HEK293 (cell line): ENCODE data around the gene NDUFA9.

Experiments used
- CTCF ChIA-PET: fragments of 350-600 bp; formaldehyde crosslinking; extraction: SDS; loops from one replicate; lab custom pipeline; 2021; ENCODE audit warnings: antibody characterized with exemption; lab: Yijun Ruan, JAX
- POLR2A ChIA-PET: fragments of 300-600 bp; formaldehyde crosslinking; extraction: SDS; loops from one replicate; lab custom pipeline; 2020; ENCODE audit warnings: antibody characterized with exemption, inconsistent platforms; lab: Yijun Ruan, JAX
- H3K27ac ChIP-seq: fragments of 200-500 bp; sonication (Bioruptor generic); 2 replicates; pipeline ENCODE4 v1.5.1; 2014; ENCODE audit warnings: low read depth, low read length, control low read depth, inconsistent platforms; ENCODE audit errors: extremely low read depth
- H3K36me3 ChIP-seq, 2 experiments: fragments of 200-500 bp in 1 of 2; sonication (Bioruptor generic) in 1 of 2; 1 replicate in 1 of 2; 2 replicates in 1 of 2; pipeline ENCODE4 v1.5.1; 2014 to 2017; ENCODE audit warnings: inconsistent platforms in 2 of 2, low read length in 2 of 2; ENCODE audit not compliant: control insufficient read depth in 2 of 2, insufficient read depth in 1 of 2
- H3K4me1 ChIP-seq: fragments of 200-500 bp; sonication (Bioruptor generic); 2 replicates; pipeline ENCODE4 v1.5.1; 2014; ENCODE audit warnings: mild to moderate bottlenecking, low read length, inconsistent platforms; ENCODE audit not compliant: control insufficient read depth, insufficient read depth
- H3K4me3 ChIP-seq: 2 replicates; pipeline ENCODE4 v1.5.1; 2011; ENCODE audit warnings: low read depth, mild to moderate bottlenecking, control low read depth, low read length, moderate library complexity
- H3K9me3 ChIP-seq: fragments of 200-500 bp; sonication (Bioruptor generic); 2 replicates; pipeline ENCODE4 v1.5.1; 2014; ENCODE audit warnings: low read depth, low read length, inconsistent platforms; ENCODE audit not compliant: control insufficient read depth, insufficient read depth
- KLF1 ChIP-seq: fragments of 450-650 bp; formaldehyde crosslinking; IDR thresholded peaks from 2 replicates; pipeline ENCODE4 v1.5.1; 2016; ENCODE audit warnings: missing biosample characterization, missing genetic modification characterization
- SP2 ChIP-seq: fragments of 450-650 bp; formaldehyde crosslinking; IDR thresholded peaks from 2 replicates; pipeline ENCODE4 v1.5.1; 2016; ENCODE audit warnings: missing biosample characterization, missing genetic modification characterization
- ZBTB17 ChIP-seq: fragments of 450-650 bp; formaldehyde crosslinking; IDR thresholded peaks from 2 replicates; pipeline ENCODE4 v1.5.1; 2016; ENCODE audit warnings: missing biosample characterization, missing genetic modification characterization
- ZIC2 ChIP-seq: fragments of 450-650 bp; formaldehyde crosslinking; IDR thresholded peaks from 2 replicates; pipeline ENCODE4 v1.5.1; 2016; ENCODE audit warnings: missing biosample characterization, missing genetic modification characterization
- ZNF324 ChIP-seq: fragments of 450-650 bp; formaldehyde crosslinking; IDR thresholded peaks from 2 replicates; pipeline ENCODE4 v1.5.1; 2016; ENCODE audit warnings: missing biosample characterization, missing genetic modification characterization
- ZNF571 ChIP-seq: fragments of 450-650 bp; formaldehyde crosslinking; IDR thresholded peaks from 2 replicates; pipeline ENCODE4 v1.5.0; 2017; ENCODE audit warnings: missing biosample characterization, missing genetic modification characterization
- ZNF623 ChIP-seq: fragments of 450-650 bp; formaldehyde crosslinking; IDR thresholded peaks from 2 replicates; pipeline ENCODE4 v1.5.1; 2016; ENCODE audit warnings: missing biosample characterization, missing genetic modification characterization
- TF ChIP-seq, protein P1 (sequence below): fragments of 450-650 bp; formaldehyde crosslinking; IDR thresholded peaks from 2 replicates; pipeline ENCODE4 v1.5.0; 2017; ENCODE audit warnings: missing biosample characterization, missing genetic modification characterization, borderline replicate concordance
- TF ChIP-seq, protein P2 (sequence below): fragments of 450-650 bp; formaldehyde crosslinking; conservative IDR thresholded peaks from 2 replicates; pipeline ENCODE4 v1.5.1; 2016; ENCODE audit warnings: low read depth, missing biosample characterization, missing genetic modification characterization
- TF ChIP-seq, protein P3 (sequence below): fragments of 450-650 bp; formaldehyde crosslinking; IDR thresholded peaks from 2 replicates; pipeline ENCODE4 v1.5.1; 2016; ENCODE audit warnings: missing biosample characterization, missing genetic modification characterization
- TF ChIP-seq, protein P4 (sequence below): fragments of 450-650 bp; formaldehyde crosslinking; IDR thresholded peaks from 2 replicates; pipeline ENCODE4 v1.5.1; 2016; ENCODE audit warnings: missing biosample characterization, missing genetic modification characterization
- TF ChIP-seq, protein P5 (sequence below): fragments of 450-650 bp; formaldehyde crosslinking; IDR thresholded peaks from 2 replicates; pipeline ENCODE4 v1.5.1; 2016; ENCODE audit warnings: missing biosample characterization, missing genetic modification characterization

The NDUFA9 gene

DNA sequence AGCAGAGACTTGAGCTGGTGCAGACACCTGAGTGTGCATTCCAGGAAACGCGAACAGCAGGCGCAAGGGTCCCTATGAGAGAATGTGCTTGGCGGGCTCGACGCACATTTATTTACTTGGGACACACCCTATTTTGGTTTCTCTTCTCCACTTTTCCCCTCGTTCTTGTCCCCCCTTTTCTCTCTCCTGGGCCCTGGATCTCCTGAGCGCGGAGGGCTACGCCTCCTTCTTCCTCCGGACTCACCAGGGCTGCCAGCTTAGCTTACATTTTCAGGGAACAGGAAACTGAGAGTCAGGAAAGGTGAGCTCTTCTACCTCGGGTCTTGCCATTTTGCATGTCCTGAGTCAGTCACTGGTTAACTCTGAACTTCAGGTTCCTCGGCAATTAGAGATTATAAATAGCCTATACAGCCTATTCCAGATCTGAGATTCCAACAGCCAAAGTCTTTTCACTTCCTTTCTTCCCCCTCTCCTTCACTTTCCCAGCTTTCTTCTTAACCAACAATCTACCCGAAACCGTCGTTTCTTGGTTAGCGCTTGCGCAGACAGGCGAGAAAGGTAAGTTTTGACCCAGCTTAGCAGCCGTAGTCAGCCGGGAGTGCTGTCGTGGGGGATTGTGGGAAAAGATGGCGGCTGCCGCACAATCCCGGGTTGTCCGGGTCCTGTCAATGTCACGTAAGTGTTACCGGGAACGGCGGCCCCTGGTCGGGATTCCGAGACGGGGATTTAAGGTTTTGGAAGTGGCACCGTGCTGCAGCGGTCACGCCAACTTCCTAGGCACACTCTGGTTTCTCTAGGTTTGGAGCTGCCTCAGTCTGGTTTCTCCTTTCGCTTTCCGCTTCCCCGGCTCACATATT lies at the start of gene NDUFA9, which contains the start of gene AKAP3 (continued):
- TF ChIP-seq, protein P1, sequence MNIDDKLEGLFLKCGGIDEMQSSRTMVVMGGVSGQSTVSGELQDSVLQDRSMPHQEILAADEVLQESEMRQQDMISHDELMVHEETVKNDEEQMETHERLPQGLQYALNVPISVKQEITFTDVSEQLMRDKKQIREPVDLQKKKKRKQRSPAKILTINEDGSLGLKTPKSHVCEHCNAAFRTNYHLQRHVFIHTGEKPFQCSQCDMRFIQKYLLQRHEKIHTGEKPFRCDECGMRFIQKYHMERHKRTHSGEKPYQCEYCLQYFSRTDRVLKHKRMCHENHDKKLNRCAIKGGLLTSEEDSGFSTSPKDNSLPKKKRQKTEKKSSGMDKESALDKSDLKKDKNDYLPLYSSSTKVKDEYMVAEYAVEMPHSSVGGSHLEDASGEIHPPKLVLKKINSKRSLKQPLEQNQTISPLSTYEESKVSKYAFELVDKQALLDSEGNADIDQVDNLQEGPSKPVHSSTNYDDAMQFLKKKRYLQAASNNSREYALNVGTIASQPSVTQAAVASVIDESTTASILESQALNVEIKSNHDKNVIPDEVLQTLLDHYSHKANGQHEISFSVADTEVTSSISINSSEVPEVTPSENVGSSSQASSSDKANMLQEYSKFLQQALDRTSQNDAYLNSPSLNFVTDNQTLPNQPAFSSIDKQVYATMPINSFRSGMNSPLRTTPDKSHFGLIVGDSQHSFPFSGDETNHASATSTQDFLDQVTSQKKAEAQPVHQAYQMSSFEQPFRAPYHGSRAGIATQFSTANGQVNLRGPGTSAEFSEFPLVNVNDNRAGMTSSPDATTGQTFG (tag by site-specific recombination) = no peak
- TF ChIP-seq ZNF324 (tag by site-specific recombination) = 0 out of 2 replicates have a peak, but pooled peaks have one; percentile 23
- TF ChIP-seq, protein P2, sequence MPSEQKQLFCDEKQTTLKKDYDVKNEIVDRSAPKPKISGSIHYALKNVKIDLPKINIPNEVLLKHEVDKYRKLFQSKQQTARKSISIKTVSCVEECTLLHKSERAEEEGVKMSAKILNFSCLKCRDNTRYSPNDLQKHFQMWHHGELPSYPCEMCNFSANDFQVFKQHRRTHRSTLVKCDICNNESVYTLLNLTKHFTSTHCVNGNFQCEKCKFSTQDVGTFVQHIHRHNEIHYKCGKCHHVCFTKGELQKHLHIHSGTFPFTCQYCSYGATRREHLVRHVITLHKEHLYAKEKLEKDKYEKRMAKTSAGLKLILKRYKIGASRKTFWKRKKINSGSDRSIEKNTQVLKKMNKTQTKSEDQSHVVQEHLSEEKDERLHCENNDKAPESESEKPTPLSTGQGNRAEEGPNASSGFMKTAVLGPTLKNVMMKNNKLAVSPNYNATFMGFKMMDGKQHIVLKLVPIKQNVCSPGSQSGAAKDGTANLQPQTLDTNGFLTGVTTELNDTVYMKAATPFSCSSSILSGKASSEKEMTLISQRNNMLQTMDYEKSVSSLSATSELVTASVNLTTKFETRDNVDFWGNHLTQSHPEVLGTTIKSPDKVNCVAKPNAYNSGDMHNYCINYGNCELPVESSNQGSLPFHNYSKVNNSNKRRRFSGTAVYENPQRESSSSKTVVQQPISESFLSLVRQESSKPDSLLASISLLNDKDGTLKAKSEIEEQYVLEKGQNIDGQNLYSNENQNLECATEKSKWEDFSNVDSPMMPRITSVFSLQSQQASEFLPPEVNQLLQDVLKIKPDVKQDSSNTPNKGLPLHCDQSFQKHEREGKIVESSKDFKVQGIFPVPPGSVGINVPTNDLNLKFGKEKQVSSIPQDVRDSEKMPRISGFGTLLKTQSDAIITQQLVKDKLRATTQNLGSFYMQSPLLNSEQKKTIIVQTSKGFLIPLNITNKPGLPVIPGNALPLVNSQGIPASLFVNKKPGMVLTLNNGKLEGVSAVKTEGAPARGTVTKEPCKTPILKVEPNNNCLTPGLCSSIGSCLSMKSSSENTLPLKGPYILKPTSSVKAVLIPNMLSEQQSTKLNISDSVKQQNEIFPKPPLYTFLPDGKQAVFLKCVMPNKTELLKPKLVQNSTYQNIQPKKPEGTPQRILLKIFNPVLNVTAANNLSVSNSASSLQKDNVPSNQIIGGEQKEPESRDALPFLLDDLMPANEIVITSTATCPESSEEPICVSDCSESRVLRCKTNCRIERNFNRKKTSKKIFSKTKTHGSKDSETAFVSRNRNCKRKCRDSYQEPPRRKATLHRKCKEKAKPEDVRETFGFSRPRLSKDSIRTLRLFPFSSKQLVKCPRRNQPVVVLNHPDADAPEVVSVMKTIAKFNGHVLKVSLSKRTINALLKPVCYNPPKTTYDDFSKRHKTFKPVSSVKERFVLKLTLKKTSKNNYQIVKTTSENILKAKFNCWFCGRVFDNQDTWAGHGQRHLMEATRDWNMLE (tag by site-specific recombination) = peak; percentile 49; the same call in 1 of the 2 replicates
- no peak for TF ChIP-seq KLF1 (tag by site-specific recombination)
- TF ChIP-seq ZNF571 (tag by site-specific recombination) = no peak

DNA sequence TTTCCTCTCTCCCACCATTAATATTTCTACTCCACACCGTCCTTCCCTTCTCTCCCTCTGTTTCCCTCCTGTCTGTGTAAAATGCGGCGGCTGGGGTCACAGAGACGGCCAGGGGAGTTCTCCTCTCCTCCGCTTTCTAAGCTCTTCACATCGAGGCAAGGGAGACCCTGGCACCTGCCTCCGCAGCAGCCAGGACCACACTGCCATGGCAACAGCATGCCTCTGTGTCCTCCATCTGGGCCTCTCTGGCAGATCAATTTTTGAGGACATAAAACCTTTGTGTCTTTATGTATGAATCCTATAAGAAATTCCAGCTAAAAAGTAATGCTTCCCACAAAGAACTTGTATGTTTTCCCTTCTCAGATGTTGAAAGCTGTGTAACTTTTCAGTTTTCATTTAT lies 45.5 kb upstream of the NDUFA9 start:
- no peak overlapping the region for H3K4me3 ChIP-seq
- CTCF ChIA-PET = interaction anchor here (1.2 to 1.8 kb wide), 2 partner anchors 8 to 154 kb away, joined by 3 to 6 read pairs; no protein-coding TSS in a partner anchor
- no peak for TF ChIP-seq ZIC2 (tag by site-specific recombination)
- POLR2A ChIA-PET = no interaction called here
- peaks cover 0 to 3% of the 10 kb centered on the region in 2 experiments; a peak in 1 of 3 replicates for H3K36me3 ChIP-seq
- no peaks in the 10 kb centered on the region for H3K9me3 ChIP-seq
- H3K27ac ChIP-seq = no peak overlapping the region
- no peaks in the 10 kb centered on the region for H3K4me1 ChIP-seq

DNA sequence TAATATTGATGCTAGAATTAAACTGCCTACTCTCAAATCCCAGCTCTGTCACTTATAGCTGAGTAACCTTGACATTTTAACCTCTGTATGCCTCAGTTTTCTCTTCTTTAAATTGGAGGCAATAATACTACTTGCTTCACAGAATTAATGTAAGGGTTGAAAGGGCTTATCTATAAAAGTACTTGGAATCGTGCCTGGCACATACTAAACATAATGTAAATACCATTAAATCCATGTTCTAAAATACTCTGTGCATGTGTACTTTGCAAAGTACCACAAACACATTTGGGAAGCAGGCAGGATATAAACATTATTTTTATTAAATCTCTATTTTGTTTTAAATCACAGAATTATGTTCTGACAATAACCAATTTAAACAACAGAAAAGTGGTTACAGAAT lies 45.0 kb upstream of the NDUFA9 start:
- no peaks in the 10 kb centered on the region for H3K9me3 ChIP-seq
- TF ChIP-seq, protein P3, sequence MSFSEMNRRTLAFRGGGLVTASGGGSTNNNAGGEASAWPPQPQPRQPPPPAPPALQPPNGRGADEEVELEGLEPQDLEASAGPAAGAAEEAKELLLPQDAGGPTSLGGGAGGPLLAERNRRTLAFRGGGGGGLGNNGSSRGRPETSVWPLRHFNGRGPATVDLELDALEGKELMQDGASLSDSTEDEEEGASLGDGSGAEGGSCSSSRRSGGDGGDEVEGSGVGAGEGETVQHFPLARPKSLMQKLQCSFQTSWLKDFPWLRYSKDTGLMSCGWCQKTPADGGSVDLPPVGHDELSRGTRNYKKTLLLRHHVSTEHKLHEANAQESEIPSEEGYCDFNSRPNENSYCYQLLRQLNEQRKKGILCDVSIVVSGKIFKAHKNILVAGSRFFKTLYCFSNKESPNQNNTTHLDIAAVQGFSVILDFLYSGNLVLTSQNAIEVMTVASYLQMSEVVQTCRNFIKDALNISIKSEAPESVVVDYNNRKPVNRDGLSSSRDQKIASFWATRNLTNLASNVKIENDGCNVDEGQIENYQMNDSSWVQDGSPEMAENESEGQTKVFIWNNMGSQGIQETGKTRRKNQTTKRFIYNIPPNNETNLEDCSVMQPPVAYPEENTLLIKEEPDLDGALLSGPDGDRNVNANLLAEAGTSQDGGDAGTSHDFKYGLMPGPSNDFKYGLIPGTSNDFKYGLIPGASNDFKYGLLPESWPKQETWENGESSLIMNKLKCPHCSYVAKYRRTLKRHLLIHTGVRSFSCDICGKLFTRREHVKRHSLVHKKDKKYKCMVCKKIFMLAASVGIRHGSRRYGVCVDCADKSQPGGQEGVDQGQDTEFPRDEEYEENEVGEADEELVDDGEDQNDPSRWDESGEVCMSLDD (tag by site-specific recombination) = no peak
- TF ChIP-seq SP2 (tag by site-specific recombination) (no peak), ZBTB17 (tag by site-specific recombination) (no peak), ZNF623 (tag by site-specific recombination) (no peak)
- TF ChIP-seq, protein P4, sequence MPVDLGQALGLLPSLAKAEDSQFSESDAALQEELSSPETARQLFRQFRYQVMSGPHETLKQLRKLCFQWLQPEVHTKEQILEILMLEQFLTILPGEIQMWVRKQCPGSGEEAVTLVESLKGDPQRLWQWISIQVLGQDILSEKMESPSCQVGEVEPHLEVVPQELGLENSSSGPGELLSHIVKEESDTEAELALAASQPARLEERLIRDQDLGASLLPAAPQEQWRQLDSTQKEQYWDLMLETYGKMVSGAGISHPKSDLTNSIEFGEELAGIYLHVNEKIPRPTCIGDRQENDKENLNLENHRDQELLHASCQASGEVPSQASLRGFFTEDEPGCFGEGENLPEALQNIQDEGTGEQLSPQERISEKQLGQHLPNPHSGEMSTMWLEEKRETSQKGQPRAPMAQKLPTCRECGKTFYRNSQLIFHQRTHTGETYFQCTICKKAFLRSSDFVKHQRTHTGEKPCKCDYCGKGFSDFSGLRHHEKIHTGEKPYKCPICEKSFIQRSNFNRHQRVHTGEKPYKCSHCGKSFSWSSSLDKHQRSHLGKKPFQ (tag by site-specific recombination) = no peak
- TF ChIP-seq, protein P5, sequence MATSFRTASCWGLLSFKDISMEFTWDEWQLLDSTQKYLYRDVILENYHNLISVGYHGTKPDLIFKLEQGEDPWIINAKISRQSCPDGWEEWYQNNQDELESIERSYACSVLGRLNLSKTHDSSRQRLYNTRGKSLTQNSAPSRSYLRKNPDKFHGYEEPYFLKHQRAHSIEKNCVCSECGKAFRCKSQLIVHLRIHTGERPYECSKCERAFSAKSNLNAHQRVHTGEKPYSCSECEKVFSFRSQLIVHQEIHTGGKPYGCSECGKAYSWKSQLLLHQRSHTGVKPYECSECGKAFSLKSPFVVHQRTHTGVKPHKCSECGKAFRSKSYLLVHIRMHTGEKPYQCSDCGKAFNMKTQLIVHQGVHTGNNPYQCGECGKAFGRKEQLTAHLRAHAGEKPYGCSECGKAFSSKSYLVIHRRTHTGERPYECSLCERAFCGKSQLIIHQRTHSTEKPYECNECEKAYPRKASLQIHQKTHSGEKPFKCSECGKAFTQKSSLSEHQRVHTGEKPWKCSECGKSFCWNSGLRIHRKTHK (tag by site-specific recombination) = no peak
- H3K4me3 ChIP-seq = no peak overlapping the region
- H3K27ac ChIP-seq = no peak overlapping the region
- peaks cover 0 to 3% of the 10 kb centered on the region in 2 experiments; a peak in 1 of 3 replicates for H3K36me3 ChIP-seq
- H3K4me1 ChIP-seq = no peaks in the 10 kb centered on the region
- POLR2A ChIA-PET = interaction anchor here (1.7 kb wide), 1 partner anchor 45 kb away, joined by 8 read pairs; the partner anchor contains the start of genes AKAP3 and NDUFA9
- CTCF ChIA-PET = interaction anchor here (0.6 to 2.0 kb wide), 8 partner anchors 9 to 333 kb away, joined by 3 to 18 read pairs (median 5); no protein-coding TSS in a partner anchor
